ENCODE measurements around the gene TRUB2.

- TF ChIP-seq EP300 (IDR thresholded peaks at IDR 0.05) = no peak
- TF ChIP-seq POLR2A (IDR thresholded peaks at IDR 0.05) = no peak
Observed at GRCh38 chr9:128323212-128323730, 1.0 kb upstream of the TRUB2 start.
